NCI-H82 treated with DMSO at 0.1 percent for 48 hours (cell line): ENCODE results near the gene HLF.

ENCODE experiments used
- DNase-seq: peaks from one replicate; lab custom pipeline; 2025; ENCODE audit not compliant: unreplicated experiment; lab: John Stamatoyannopoulos, UW

Gene HLF

DNA sequence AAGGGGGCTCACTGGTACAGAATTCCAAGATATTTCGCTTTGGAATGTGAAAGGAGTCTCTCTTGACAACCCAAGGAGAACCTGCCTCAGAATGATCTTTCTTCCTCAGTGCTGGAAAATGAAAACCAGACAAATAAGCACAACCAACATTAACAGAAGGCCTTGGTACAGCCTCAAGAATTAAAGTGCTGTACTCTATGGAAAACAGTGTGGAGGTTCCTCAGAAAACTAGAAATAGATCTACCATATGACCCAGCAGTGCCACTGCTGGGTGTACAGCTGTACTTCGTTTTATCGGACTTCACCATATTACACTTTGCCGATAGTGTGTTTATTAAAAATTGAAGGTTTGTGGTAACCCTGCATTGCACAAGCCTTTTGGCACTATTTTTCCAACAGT lies 25.2 kb downstream of the HLF start:
- no peak for DNase-seq

DNA sequence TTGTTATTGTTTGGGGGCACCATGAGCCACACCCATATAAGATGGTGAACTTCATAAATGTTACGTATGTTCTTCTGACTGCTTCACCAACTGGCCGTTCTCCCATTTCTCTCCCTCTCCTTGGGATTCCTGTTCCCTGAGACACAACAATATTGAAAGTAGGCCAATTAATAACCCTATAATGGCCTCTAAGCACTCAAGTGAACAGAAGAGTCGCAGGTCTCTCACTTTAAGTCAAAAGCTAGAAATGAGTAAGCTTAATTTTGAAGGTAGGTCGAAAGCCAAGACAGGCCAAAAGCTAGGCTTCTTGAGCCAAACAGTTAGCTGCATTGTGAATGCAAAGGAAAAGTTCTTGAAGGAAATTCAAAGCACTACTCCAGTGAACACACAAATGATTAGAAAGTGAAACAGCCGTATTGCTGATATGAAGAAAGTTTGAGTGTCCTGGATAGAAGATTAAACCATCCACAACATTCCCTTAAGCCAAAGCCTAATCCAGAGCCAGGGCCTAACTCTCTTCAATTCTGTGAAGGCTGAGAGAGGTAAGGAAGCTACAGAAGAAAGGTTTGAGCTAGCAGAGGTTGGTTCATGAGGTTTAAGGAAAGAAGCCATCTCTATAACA lies 25.8 kb downstream of the HLF start:
- no peak for DNase-seq

- DNase-seq = no peak
These were observed 26.4 kb downstream of the HLF start for GRCh38 chr17:55291114-55291507.

- no peak for DNase-seq
These were observed 27.3 kb downstream of the HLF start for GRCh38 chr17:55292094-55292493.

GRCh38 chr17:55294042-55294751 lies 29.4 kb downstream of the HLF start:
- no peak for DNase-seq

DNA sequence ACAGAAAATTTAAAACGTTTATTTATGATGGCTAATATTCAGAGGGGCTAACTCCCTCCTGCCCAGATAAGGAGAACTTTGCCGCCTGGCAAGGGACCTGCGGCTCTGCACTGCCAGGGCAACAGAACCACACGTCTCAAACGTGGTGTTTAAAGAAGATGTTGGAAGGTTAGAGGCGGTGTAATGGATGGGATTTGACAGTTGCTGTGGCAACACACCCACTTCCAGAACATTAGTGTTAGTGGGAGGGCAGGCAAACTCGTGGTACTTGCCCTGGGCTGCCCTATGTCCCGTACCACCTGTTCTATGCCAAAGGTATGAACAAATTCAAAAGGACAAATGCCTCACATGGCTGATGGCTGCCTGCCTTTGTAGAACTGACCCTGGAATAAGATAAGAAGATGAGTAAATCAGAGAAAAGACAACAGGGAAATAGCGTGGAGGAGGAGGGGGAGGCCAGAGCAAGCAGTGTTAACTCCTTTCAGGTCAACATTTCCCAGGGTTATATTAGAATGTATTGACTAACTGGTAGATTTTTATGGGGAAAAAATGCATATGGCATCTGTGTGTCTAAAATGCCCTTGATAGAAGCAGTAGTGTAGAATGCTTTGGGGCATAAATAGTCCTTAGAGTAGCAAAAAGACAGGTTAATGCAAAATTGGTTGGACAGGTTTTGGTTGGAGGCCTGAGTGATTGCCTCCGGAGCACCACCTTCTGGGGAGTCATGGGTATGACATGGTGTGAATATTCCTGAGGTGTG lies 30.8 kb downstream of the HLF start:
- DNase-seq = peak; percentile 47

DNA sequence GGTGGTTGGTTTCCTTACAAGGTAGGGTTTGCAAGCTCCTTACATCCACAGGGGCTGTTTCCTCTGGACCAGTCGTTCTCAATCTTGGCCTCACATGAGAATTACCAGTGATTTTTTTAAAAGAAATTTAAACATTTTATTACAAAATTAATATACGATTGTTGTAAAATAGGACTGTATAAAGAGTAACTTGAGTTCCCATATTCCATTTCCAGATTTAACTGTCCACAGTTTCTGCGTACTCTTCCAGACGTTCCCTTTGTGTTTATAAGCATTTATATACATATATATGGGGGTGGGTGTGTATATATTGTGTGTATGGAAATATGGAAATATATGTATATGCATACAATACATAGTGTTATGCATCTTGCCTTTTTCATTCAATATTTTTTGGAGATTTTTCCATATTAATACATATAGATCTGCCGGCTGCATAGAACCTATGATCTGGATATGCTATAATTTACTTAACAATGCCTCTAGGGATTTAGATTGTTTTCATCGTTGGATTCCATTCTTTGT lies 31.5 kb downstream of the HLF start:
- no peak for DNase-seq

DNA sequence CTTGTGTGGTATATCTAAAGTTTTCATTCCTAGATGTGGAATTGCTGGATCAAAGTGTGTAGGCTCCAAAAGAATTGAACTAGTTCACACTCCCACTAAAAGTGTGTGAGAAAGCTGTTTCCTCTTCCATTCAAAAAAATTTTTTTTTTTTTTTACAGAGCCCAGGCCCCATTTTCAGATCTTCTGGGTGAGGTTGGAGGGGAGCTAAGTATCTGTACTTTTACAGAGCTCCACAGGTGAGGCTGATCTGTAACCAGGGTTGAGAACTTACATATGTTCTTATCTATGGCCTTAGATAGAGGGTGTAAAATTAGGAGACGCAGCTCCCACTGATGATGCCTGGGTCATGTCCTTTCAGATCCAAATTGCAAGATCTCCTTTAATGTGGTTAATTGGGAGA lies 31.9 kb downstream of the HLF start:
- DNase-seq = no peak

DNA sequence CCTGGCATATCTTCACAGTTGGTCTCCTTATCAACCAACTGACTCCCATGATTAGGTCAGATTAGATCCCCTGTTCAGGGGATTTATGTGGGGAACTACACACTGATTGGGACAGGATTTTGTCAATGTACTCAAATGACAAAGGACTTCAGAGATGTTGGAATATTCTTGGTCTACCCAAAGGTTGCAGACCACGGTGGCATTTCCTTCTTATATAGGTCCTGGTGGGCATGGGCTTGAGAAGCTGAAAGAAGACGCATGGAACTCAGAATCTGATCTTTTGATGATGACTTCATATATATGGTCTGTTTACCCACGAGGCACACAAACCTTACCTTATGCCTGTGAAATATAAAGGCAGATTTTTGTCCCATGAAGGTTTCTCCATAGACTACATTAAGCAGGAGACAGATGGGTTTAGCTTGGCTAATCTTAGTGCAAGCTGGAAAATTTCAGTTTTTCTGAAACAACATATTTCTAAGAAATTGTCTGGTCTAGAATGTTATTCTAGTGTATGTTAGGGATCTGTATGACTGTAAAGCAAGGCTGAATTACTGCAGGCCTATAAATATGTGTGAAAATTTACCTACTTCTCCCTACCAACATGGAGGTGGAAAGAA lies 33.5 kb downstream of the HLF start:
- DNase-seq = no peak

- DNase-seq = no peak
These were observed 34.5 kb downstream of the HLF start for GRCh38 chr17:55299162-55299838.

- DNase-seq = no peak
These were observed 35.1 kb downstream of the HLF start for GRCh38 chr17:55299890-55300289.

DNA sequence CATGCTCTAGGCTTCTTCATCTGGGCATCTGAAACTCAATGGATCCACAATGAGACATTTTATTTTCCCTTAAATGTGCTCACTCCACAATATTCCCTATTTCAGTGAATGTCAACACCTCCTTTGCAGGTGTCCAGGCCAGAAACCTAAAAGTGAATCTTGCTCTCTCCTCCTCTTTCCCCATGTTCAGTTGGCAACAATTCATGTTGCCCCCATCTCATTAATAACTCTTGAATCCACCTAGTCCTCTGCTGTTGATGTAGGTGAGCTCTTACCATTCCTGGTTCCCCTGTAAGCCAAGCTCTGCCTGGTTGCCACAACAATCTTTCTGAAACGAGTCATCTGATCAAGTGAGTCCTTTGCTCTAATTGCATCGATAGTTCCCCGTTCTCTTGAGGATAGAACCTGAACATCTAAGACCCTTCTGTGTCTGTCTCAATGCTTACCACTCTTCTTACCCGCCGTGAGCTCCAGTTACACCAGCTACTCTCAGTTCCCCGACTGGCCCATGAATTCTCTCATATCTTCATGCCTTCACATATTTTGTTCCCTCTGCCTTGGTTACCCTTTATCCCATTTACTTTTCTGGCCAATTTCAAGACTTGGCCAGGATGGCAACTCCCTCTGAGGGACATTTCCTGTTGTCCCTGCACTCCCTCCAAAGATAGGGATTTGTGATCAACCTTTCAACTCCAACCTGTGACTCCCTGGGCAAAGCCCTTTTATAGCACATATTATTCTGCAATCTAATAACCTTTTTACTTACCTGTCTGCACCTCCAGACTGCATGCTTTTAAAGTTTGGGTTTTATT lies 35.9 kb downstream of the HLF start:
- DNase-seq = no peak

- DNase-seq = peak; percentile 48
These were observed 37.0 kb downstream of the HLF start for GRCh38 chr17:55301521-55302406.

- no peak for DNase-seq
These were observed 37.6 kb downstream of the HLF start for GRCh38 chr17:55302407-55302787.

DNA sequence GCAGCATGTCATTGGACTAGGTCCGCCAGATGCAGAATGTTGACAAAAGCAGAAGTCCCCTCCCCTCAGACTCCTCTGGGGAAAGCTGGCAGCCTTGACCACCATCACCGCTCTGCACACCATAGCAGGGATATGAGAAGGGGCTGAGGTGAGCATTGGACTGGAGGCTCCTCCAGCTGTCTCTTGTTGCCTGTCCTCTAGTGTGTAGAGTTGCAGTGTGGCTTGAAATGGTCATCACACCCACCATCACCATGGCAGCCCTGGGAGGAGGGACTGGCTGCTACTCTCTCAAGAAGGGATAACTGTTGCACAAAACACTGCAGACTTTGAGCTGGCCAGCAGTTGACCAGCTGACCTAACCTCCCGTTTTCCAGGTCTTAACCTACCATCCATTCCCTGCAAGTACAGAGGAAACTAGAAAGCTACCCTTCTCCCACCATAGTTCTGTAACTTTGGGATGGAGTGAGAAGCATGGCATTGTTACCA lies 38.3 kb downstream of the HLF start:
- no peak for DNase-seq

GRCh38 chr17:55303701-55304145 lies 39.0 kb downstream of the HLF start:
- DNase-seq = no peak

DNA sequence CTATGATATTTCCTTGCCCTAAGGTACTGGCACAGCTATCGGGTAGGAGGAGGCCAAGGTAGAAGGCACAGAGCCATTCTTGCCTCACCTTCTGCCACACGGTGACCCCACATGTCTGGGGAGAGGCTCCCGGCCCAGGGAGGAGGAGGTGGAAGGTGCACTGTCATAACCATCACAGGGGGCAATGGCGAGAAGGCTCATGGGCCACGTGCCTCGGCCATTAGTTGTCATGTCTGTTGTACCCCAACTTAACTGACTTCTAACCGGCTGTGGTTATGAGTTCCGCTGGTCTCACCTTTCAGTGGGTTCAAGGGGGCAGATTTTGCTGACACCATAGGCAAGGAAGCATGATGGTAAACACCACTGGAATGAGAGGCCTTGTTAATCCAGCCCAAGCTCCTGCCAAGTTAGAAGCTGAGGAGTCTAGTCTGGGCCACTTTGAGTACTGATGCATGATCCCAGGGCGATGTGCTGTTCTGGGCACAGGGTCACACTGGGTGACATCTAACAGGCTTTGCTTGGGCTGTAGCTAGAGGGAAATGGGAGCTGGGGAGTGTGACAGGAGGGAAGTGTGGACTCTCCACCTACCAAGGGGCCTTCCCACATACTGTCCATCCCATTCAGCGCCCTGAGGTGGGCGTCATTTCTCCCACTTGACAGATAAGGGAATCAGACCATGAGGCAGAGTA lies 39.6 kb downstream of the HLF start:
- DNase-seq = no peak

- DNase-seq = no peak
These were observed 40.7 kb downstream of the HLF start for GRCh38 chr17:55305321-55306087.
